HepG2 (cell line): ENCODE measurements around the gene MYLK. TPM values are rescaled to one million over a fixed set of nuclear protein-coding genes. Genes with fewer than 3 reads are reported as not detected.
A peak's percentile ranks its signal among the peaks of the same experiment; 100 is the strongest.

Experiments
- AKAP8 ChIP-seq: sonication (generic); formaldehyde crosslinking; IDR thresholded peaks from 2 replicates; pipeline ENCODE4 v1.5.1; 2020; ENCODE audit warnings: mild to moderate bottlenecking, missing genetic modification reagents
- ARID5B ChIP-seq: IDR thresholded peaks from 2 replicates; pipeline ENCODE4 v1.4.0; 2020; ENCODE audit warnings: mild to moderate bottlenecking, missing genetic modification reagents
- BCL3 ChIP-seq: sonication (generic); formaldehyde crosslinking; IDR thresholded peaks from 2 replicates; pipeline ENCODE4 v1.5.1; 2020; ENCODE audit warnings: mild to moderate bottlenecking, missing genetic modification reagents, moderate library complexity
- DPF2 ChIP-seq: sonication (generic); formaldehyde crosslinking; IDR thresholded peaks from 2 replicates; pipeline ENCODE4 v1.4.0; 2020; ENCODE audit warnings: mild to moderate bottlenecking, low read depth, missing genetic modification reagents, borderline replicate concordance
- EHMT2 ChIP-seq: fragments of 200-600 bp; sonication (generic); IDR thresholded peaks from 2 replicates; pipeline ENCODE4 v1.7.0; 2017; ENCODE audit warnings: antibody characterized with exemption, low read depth, low read length, borderline replicate concordance
- FOXP4 ChIP-seq: sonication (generic); formaldehyde crosslinking; IDR thresholded peaks from 2 replicates; pipeline ENCODE4 v1.4.0; 2020; ENCODE audit warnings: missing genetic modification reagents
- GATAD2A ChIP-seq: IDR thresholded peaks from 2 replicates; pipeline ENCODE4 v1.6.1; 2016
- HNRNPH1 ChIP-seq: fragments of 200-400 bp; formaldehyde crosslinking; optimal IDR thresholded peaks from 2 replicates; pipeline ENCODE3; 2017; ENCODE audit warnings: mild to moderate bottlenecking, low read depth, low read length
- MAFF ChIP-seq: IDR thresholded peaks from 2 replicates; pipeline ENCODE4 v1.6.1; 2011; ENCODE audit warnings: low read depth, low read length, improper control_type of control experiment
- NCOA2 ChIP-seq: sonication (generic); formaldehyde crosslinking; IDR thresholded peaks from 2 replicates; pipeline ENCODE4 v1.8.0; 2022; ENCODE audit warnings: inconsistent platforms
- PRDM15 ChIP-seq: sonication (generic); formaldehyde crosslinking; IDR thresholded peaks from 2 replicates; pipeline ENCODE4 v1.4.0; 2020; ENCODE audit warnings: missing genetic modification reagents
- SALL1 ChIP-seq: sonication (generic); formaldehyde crosslinking; IDR thresholded peaks from 2 replicates; pipeline ENCODE4 v1.8.0; 2022; ENCODE audit warnings: mild to moderate bottlenecking, missing genetic modification reagents
- SETDB1 ChIP-seq: sonication (generic); formaldehyde crosslinking; IDR thresholded peaks from 2 replicates; pipeline ENCODE4 v1.5.1; 2020; ENCODE audit warnings: missing genetic modification reagents, mild to moderate bottlenecking, borderline replicate concordance
- SNAPC2 ChIP-seq: sonication (generic); formaldehyde crosslinking; IDR thresholded peaks from 2 replicates; pipeline ENCODE4 v1.8.1; 2022; ENCODE audit warnings: mild to moderate bottlenecking, missing genetic modification reagents
- YEATS2 ChIP-seq: sonication (generic); formaldehyde crosslinking; IDR thresholded peaks from 2 replicates; pipeline ENCODE4 v1.4.0; 2020; ENCODE audit warnings: missing genetic modification reagents, borderline replicate concordance
- ZMYM2 ChIP-seq: sonication (generic); formaldehyde crosslinking; IDR thresholded peaks from 2 replicates; pipeline ENCODE4 v1.8.0; 2022; ENCODE audit warnings: mild to moderate bottlenecking, missing genetic modification reagents
- ZNF143 ChIP-seq: sonication (generic); formaldehyde crosslinking; IDR thresholded peaks from 2 replicates; pipeline ENCODE4 v1.4.0; 2020; ENCODE audit warnings: missing genetic modification reagents
- ZNF552 ChIP-seq: sonication (generic); formaldehyde crosslinking; IDR thresholded peaks from 2 replicates; pipeline ENCODE4 v1.9.0; 2022; ENCODE audit warnings: missing genetic modification reagents, mild to moderate bottlenecking, borderline replicate concordance
- ZNF557 ChIP-seq: sonication (generic); formaldehyde crosslinking; IDR thresholded peaks from 2 replicates; pipeline ENCODE4 v1.4.0; 2020; ENCODE audit warnings: missing genetic modification reagents
- ZNF720 ChIP-seq: sonication (generic); formaldehyde crosslinking; IDR thresholded peaks from 2 replicates; pipeline ENCODE4 v1.4.0; 2020; ENCODE audit warnings: missing genetic modification reagents
- ZNF747 ChIP-seq: sonication (generic); formaldehyde crosslinking; IDR thresholded peaks from 2 replicates; pipeline ENCODE4 v1.8.1; 2023; ENCODE audit warnings: missing genetic modification reagents, mild to moderate bottlenecking, borderline replicate concordance
- polyA plus RNA-seq, 8 experiments: library from polyadenylated mRNA; depleted of rRNA in 3 of 8; stranded (reverse) in 7 of 8; unstranded in 1 of 8; fragments of >200 nt; fragmentation: Illumina TruSeq in 4 of 8; extraction: Trizol in 4 of 8; gene quantifications; 2 replicates each; pipeline versions ENCODE4 v1.2.1 to v1.2.3, GENCODE V29; 2011 to 2016; ENCODE audit warnings: low read depth in 4 of 8, missing spikeins in 1 of 8, mixed read lengths in 1 of 8; ENCODE audit not compliant: insufficient read depth in 1 of 8
- total RNA-seq, 5 experiments: library from RNA; depleted of rRNA; stranded (reverse); fragments of >200 nt; fragmentation: Illumina TruSeq; extraction: Trizol; gene quantifications; 2 replicates each; pipeline ENCODE4 v1.2.3, GENCODE V29; 2016; ENCODE audit warnings: low read depth in 1 of 5

Gene MYLK
- total and polyA plus RNA-seq, 2 of the 13 experiments (the other 11 are each of a cell fraction or from before 2014, with no cell fraction given) = 10.6 to 34.9 TPM

GRCh38 chr3:123807820-123808219 is 76.3 kb downstream of the MYLK start (continued):
- TF ChIP-seq SALL1 (CRISPR knock-in tag) = peak; percentile 91
- peak; percentile 91 for TF ChIP-seq ARID5B (CRISPR knock-in tag)
- no peak for TF ChIP-seq ZNF552 (CRISPR knock-in tag)
- TF ChIP-seq NCOA2 (CRISPR knock-in tag) = peak; percentile 91
- TF ChIP-seq ZNF557 = no peak
- TF ChIP-seq GATAD2A (CRISPR knock-in tag) = peak; percentile 92
- TF ChIP-seq AKAP8 (CRISPR knock-in tag) = no peak
- no peak for TF ChIP-seq MAFF
- TF ChIP-seq ZNF720 = no peak
- peak; percentile 75 for TF ChIP-seq FOXP4
- TF ChIP-seq YEATS2 (CRISPR knock-in tag) = peak; percentile 60; the same call in 1 of the 2 replicates
- TF ChIP-seq HNRNPH1 = no peak
- no peak for TF ChIP-seq BCL3 (CRISPR knock-in tag)
- peak; percentile 69 for TF ChIP-seq DPF2 (CRISPR knock-in tag)
- TF ChIP-seq PRDM15 (CRISPR knock-in tag) = no peak
- no peak for TF ChIP-seq SNAPC2 (CRISPR knock-in tag)
- TF ChIP-seq ZNF143 (CRISPR knock-in tag) = no peak
- TF ChIP-seq ZNF747 (CRISPR knock-in tag) = peak; percentile 55; the same call in 1 of the 2 replicates
- TF ChIP-seq SETDB1 (CRISPR knock-in tag) = no peak
- TF ChIP-seq ZMYM2 = peak; percentile 70
- TF ChIP-seq EHMT2 = no peak
